22Rv1 (cell line): ENCODE results near the gene ILRUN.

Experiments used
- CTCF ChIP-seq: fragments of 450-650 bp; IDR thresholded peaks from 2 replicates; pipeline ENCODE4 v1.5.1; 2017; ENCODE audit warnings: mild to moderate bottlenecking
- ZFX ChIP-seq: fragments of 450-650 bp; IDR thresholded peaks from 2 replicates; pipeline ENCODE4 v1.6.1; 2017; ENCODE audit warnings: antibody characterized with exemption, borderline replicate concordance

GRCh38 chr6:34667481-34668238 lies 28.9 kb downstream of the ILRUN start:
- TF ChIP-seq CTCF (no peak), ZFX (no peak)
